Endothelial cell of umbilical vein (primary cell): ENCODE results near the gene INPP4B.

Experiments
- EZH2 ChIP-seq: IDR thresholded peaks from 2 replicates; pipeline ENCODE4 v1.6.1; 2012; ENCODE audit warnings: borderline replicate concordance, low read depth, mild to moderate bottlenecking, moderate library complexity, low read length, inconsistent platforms; ENCODE audit not compliant: severe bottlenecking
- GATA2 ChIP-seq: IDR thresholded peaks from 2 replicates; pipeline ENCODE4 v1.7.0; 2011; ENCODE audit warnings: low read depth, mild to moderate bottlenecking, moderate library complexity, mixed read lengths, low read length; ENCODE audit not compliant: insufficient read length, insufficient read depth
- JUN ChIP-seq: IDR thresholded peaks from 2 replicates; pipeline ENCODE4 v1.6.1; 2011; ENCODE audit warnings: borderline replicate concordance, low read depth; ENCODE audit not compliant: insufficient read length, insufficient read depth
- MAX ChIP-seq: IDR thresholded peaks from 2 replicates; pipeline ENCODE4 v1.6.1; 2011; ENCODE audit not compliant: insufficient read depth, insufficient read length
- MYC ChIP-seq: IDR thresholded peaks from one replicate; pipeline ENCODE4 v1.6.1; 2011; ENCODE audit warnings: mild to moderate bottlenecking, low read depth, low read length
- POLR2A ChIP-seq: IDR thresholded peaks from 2 replicates; pipeline ENCODE4 v1.6.1; 2012; ENCODE audit warnings: low read depth, mild to moderate bottlenecking, control low read depth, low read length
- POLR2AphosphoS5 ChIP-seq: IDR thresholded peaks from 2 replicates; pipeline ENCODE4 v1.6.1; 2012; ENCODE audit warnings: low read depth, mild to moderate bottlenecking, control low read depth, low read length, moderate library complexity; ENCODE audit not compliant: insufficient read depth
- TF ChIP-seq, protein P1 (sequence below), 2 donors: IDR thresholded peaks; 1 replicate in 1 of 2; 2 replicates in 1 of 2; pipeline ENCODE4 v1.5.1; 2011; ENCODE audit warnings: low read length in 2 of 2, mild to moderate bottlenecking in 2 of 2, moderate library complexity in 2 of 2, control low read depth in 1 of 2, inconsistent platforms in 1 of 2, low read depth in 1 of 2; ENCODE audit not compliant: insufficient read depth in 1 of 2; ENCODE audit errors: extremely low read depth in 1 of 2

GRCh38 chr4:142264961-142265360, 581.1 kb downstream of the INPP4B start:
- TF ChIP-seq, protein P1, sequence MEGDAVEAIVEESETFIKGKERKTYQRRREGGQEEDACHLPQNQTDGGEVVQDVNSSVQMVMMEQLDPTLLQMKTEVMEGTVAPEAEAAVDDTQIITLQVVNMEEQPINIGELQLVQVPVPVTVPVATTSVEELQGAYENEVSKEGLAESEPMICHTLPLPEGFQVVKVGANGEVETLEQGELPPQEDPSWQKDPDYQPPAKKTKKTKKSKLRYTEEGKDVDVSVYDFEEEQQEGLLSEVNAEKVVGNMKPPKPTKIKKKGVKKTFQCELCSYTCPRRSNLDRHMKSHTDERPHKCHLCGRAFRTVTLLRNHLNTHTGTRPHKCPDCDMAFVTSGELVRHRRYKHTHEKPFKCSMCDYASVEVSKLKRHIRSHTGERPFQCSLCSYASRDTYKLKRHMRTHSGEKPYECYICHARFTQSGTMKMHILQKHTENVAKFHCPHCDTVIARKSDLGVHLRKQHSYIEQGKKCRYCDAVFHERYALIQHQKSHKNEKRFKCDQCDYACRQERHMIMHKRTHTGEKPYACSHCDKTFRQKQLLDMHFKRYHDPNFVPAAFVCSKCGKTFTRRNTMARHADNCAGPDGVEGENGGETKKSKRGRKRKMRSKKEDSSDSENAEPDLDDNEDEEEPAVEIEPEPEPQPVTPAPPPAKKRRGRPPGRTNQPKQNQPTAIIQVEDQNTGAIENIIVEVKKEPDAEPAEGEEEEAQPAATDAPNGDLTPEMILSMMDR (IDR thresholded peaks at IDR 0.05; ENCODE audit: extremely low read depth in 1 of 2, insufficient read depth in 1 of 2, low read depth in 1 of 2, low read length in 2 of 2): no peak
- TF ChIP-seq POLR2AphosphoS5 (no peak), EZH2 (no peak), MAX (no peak), POLR2A (no peak), MYC (no peak), GATA2 (no peak), JUN (no peak)
